Hindlimb muscle (tissue), 1 donor: ENCODE results near the gene GKAP1. TPM values are rescaled to one million over a fixed set of nuclear protein-coding genes. Genes with fewer than 3 reads are reported as not detected.
"Not testable (repeated sequence)": the region's sequence is repeated elsewhere in the genome, so short reads cannot be mapped to it uniquely, and the experiment has no call there.

ENCODE experiments used
- DNase-seq: peaks from one replicate; pipeline ENCODE4 v3.0.0-alpha.2; 2013
- polyA plus RNA-seq: library from polyadenylated mRNA; unstranded; fragments of 120-200 nt; gene quantifications from one replicate; pipeline ENCODE4 v1.2.1, GENCODE V29; 2013; ENCODE audit not compliant: insufficient read length

GKAP1 gene
- polyA plus RNA-seq, 1 donor, result 17.2 TPM

DNA sequence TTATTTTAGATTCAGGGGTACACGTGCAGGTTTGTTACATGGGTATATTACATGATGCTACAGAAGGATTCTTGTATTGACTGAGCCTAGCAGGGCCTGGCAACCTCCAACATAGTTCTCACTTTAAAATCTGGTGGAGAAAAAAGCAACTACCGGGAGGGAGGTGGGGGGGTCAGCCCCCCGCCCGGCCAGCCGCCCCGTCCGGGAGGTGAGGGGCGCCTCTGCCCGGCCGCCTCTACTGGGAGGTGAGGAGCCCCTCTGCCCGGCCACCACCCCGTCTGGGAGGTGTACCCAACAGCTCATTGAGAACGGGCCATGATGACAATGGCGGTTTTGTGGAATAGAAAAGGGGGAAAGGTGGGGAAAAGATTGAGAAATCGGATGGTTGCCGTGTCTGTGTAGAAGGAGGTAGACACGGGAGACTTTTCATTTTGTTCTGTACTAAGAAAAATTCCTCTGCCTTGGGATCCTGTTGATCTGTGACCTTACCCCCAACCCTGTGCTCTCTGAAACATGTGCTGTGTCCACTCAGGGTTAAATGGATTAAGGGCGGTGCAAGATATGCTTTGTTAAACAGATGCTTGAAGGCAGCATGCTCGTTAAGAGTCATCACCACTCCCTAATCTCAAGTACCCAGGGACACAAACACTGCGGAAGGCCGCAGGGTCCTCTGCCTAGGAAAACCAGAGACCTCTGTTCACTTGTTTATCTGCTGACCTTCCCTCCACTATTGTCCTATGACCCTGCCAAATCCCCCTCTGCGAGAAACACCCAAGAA, 88.8 kb downstream of the GKAP1 start:
- DNase-seq, result not testable (repeated sequence)

DNA sequence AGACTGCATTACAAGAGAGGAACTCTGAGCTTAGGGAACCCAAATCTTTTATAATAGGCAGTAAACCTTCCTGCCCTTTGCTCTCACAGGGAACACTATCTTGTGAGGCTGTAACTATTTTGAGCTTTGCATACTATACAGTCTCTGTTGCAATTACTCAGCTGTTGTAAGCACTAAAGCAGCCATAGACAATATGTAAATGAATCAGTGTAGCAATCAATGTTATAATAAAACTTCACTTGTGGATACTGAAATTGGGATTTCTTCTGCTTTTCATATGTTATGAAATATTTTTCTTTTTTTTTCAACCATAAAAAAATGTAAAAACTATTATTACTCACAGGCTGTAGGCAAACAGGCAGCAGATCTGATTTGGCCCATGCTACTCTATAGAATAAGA, 93.1 kb downstream of the GKAP1 start:
- DNase-seq, result no peak

DNA sequence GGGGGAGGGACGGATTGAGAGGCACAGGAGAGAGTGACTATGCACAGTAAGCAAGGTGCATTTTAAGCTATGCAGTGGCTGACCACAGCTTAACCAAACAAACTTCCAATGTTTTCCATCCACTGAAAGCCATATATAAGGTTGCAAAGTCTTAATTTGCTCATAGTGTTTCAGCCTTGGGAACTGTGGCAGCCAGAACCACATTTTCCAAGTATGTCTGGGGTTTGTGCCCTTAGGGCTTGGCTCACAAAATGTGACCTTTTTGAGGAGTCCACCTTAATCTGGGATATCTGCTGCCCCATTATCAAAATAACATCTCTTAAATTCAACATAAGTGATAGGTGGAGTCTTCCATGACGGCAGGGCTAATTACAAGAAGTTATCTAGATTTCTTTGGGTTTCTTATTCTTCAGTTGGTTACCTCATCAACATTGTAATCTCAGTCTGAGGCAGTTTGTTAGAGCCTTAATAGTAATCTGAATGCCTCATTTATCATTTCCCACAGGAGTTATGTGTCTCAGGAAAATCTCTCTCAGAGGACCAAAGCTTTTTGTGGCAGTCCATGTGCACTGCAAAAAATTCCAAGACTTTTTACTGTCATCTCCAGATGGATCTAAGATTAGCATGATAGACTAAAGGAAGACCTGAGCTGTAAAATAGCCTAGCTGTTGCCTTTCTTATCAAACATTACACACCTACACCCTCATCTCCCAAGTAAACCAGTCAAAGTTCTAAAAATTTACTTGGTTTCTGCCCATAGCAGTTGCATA, 94.7 kb downstream of the GKAP1 start:
- no peak for DNase-seq

DNA sequence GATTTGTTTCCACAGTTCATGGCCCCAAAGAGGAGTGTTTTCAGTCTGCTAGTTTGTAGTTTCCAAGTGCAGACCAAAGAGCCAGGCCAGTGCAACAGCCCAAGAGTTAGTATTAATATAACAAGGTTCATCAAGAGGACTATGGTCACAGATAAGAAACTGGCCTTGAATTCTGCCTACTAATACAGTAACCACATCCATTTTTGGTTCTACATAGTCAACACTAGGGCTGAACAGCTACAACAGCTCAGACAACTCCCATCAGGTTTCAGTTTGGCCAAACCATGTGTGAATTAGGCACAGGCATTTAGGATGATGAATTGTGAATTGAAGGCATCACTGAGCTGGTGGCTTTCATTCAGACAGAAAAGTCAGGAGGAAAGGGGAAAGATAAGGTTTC, 96.1 kb downstream of the GKAP1 start:
- DNase-seq, result no peak

DNA sequence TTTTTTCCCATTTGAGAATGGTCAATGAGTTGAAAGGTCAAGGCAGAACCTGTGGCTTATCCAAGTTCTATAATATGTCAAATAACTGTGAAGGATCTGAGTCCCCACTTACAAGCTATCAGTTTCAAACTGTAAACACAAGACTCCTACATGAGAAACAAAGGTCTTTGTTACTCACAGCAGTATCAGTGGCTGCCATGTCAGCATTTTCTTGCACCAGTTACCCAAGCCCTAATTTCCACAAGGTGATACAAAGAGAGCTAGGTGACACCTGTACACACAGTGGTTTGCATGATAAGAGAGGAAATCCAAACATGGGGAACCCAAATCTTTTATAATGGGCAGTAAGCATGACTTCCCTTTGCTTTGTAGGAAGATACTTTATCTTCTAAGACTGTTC, 101.8 kb downstream of the GKAP1 start:
- DNase-seq, result no peak

DNA sequence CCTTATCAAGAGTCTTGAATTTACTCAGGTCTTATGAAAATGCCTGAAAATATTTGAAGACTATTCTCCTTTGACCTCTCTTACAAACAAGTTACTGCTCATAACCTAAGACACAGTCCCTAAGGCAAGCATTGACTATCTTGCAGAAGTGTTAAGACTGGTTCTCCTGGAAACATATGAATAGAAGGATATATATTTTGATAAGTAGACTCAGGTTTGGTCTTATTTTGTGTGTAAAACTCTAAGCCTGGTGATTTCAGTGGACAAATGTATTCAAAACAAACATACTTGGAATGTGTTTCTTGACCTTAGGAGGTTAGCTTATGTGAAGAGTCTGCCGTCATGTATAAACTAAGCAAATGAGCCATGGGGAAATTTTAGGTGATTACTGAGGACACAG, 102.3 kb downstream of the GKAP1 start:
- DNase-seq, result no peak

DNA sequence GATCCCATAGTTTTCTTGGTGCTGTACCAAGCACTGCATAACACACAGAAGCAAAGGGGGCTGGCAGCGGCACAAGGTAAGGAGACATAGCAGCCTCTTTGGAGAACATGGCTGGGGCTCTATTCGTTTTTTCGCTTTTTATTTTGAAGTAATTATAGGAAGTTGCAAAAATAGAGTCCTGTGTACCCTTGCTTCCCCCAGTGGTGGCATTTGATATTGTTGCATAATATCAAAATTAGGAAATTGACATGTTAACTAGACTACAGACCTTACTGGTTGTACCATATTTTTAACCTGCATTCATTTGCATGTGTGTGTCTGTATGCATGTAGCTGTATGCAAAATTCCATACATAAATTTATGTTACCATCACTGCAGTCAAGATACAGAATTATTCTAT, 103.2 kb downstream of the GKAP1 start:
- no peak for DNase-seq

DNA sequence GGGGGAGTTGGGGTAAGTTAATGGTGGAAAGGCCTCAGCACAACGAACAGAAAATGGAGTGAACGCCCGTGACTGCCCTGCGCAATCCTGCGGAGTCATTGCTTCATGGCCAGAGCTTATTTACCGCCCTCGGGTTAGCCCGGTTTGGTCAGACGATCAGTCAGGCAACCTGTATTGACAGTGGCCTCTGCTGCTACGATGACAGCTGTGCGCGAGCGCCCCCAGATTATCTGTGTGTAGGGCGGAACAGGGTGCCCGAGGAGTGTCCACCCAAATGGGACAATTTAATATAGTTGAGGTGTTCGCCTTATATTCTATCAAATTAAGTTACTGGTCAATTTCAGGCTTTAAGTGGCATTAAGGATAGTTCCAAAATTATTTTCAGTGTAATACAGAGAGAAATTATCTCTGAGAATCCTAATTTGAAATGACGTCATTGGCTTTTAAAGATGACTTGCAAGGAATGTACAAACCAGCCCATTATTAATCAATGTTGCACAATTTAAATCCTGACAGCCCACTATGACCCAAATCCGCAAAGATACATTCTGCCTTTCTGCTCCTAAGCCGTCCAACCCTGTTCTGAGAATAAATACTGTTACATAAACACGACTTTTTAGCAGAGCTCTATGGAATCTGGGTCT, 108.9 kb downstream of the GKAP1 start:
- DNase-seq, result peak; percentile 76

DNA sequence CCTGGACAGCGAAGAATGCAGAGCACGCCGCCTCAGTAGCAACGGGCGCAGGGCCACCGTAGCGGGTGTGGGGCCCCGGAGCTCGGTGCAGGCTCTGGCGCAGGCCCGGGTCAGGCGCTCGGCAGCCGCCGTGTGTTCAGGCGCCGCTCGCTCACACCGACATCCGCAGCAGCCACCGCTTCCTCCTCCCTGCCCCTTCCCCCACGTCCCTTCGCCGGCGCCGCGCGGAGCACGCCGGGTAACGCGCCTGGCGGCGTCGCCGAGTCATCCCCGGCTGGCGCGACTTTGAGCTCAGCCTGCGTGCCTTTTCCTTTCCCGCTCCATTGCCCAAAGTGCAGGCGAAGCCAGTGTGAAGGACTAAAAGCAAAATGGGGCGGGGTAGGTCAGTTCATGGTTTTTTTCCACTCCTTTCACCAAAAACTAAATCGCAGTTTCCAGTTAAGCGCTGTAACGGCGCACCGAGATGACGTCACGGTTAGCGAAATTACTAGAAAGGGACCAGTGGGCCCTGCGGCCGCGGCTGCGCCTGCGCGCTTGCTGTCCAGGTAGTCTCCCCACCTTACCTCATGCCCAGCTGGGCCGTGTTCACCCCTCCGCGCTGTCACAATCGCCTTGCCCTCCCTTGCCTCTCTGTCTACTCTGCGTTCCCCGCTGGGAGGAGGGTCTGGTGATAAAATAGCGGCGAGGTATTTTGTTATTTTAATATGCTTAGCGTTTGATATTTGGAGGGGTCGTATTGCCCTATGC, 109.6 kb downstream of the GKAP1 start, which contains the start of gene UBQLN1:
TSS of gene UBQLN1 (minus strand) at position 191 of the 747 bp plus-strand sequence. CDS start 279 bp downstream, outside the sequence.
- DNase-seq, result peak; percentile 97

DNA sequence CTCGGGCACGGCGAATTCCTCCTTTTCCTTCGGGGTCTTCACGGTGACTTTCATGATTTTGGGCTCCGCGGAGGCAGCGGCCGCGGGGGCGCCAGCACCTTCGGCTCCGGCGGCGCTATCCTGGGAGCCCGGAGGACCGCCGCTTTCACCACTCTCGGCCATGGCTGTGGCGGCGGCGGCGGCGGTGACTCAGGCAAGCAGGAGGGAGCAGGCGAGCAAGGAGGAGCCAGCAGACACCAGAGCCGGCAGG, 110.1 kb downstream of the GKAP1 start:
- no peak for DNase-seq

DNA sequence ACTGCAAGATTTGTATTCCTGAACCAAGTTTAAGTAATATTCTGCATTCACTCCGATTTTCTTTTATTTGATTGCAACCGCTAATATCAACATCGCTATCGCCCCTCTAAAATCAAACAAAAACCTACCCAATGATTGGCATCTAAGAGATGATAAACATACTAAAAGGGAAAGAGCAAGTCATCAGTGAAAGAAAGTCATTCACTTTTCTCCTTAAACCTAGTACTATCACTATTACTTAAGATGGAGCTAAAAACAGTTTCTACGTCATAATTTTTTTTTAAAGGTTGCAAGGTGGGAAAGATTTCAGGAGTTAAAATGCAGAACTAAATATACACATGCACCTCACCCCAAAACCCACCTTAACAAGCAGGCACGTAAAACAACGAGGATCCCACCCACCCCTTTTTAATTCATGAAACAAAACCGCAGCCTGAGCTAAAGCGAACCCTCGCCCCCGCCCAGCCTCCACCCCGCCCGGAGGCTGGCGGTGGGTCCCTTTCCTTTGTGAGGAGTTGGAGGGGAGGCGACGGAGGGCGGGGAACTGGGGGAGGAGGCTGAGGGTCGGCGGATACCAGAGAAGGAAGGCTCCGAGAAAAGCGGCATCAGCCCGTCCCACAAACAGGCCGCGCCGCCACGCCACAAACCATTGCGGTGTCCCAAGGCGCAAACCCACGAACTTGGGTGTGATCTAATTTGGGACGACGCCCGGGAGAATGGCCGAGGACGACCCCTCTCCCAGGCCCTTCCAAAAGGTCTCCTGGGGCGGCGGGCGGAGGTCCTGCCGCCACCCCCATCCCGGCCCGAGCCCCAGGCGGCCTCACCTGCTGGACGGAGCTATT, 110.7 kb downstream of the GKAP1 start:
- DNase-seq, result peak; percentile 55

DNA sequence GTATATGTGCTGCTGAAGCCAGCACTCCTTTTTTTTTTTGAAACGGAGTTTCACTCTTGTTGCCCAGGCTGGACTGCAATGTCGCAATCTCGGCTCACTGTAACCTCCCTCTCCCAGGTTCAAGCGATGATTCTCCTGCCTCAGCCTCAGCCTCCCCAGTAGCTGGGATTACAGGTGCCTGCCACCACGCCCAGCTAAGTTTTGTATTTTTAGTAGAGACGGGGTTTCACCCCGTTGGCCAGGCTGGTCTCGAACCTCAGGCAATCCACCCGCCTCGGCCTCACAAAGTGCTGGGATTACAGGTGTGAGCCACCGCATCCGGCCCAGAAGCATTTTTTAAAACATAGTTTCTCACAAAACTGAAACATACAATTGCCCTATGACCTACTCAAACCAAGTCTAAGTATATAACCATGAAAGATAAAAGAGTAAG, 112.3 kb downstream of the GKAP1 start:
- not testable (repeated sequence) for DNase-seq

DNA sequence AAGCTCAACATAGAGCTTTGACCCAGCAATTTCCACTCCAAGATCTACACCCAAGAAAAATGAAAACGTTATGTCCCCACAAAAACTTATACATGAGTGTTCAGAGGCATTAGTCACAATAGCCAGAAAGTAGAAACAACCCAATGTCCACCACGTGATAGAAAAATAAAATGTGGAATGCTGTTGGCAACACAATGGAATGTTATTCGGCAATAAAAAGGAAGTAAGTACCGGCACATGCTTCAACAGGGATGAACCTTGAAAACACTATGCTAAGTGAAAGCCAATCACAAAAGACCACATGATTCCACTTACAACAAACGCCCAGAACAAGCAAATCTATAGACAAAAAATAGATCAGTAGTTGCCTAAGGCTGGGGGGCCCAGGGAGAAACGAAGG, 115.8 kb downstream of the GKAP1 start:
- DNase-seq, result no peak

DNA sequence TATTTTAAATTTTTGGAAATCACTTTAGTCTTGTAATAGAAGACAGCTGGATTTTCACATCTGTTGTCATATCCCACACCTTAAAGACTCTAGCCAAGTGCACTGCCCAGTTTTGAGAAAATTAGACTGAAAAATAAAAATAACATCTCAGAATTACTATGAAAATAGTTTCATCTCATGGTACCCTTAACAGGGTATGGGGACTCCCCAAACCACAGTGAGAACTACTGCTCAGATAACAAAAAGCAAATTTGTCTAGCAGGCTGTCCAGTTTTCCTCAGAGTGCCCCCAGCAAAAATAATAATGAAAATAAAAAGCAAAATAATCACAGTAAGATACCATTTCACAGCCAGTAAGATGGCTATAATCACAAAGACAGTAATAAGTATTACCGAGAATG, 116.3 kb downstream of the GKAP1 start:
- DNase-seq, result no peak

DNA sequence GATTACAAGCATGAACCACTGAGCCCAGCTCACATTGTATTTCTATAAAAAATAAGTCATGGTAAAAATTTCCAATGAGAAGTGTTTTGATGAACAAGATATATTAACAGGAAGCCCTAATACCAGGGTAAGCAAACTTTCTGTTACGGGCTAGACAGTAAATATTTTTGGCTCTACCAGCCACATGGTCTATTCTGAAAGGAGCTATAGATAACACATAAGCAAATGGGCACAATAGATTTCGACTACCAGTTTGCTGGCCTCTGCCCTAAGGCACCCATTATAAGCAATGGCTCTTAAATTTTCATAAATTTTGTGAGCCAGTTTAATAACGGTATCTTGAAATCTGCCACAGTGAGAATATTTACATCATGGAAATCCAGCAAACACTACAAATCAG, 118.0 kb downstream of the GKAP1 start:
- DNase-seq, result no peak

DNA sequence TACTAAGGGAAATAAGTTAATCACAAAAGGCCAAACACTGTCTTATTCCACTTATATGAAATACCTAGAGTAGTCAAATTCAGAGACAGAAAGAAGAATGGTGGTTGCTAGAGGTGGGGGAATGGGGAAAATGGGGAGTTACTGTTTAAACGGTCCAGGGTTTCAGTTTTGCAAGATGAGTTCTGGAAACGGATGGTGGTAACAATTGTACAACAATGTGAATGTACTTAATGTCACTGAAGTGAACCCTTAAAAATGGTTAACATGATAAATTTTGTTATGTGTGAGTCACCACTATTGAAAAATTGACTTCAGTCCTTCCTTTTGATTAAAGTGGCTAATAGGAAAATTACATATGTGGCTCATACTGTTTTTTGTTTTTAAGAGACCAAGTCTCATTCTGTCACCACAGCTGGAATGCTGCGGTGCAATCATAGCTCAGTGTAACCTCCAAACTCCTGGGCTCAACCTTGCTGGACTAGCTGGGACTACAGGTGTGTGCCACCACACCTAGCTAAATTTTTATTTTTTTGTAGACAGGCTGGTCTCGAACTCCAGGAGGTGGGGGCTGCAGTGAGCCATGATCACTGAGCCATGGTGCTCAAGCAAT, 118.5 kb downstream of the GKAP1 start:
- no peak for DNase-seq

DNA sequence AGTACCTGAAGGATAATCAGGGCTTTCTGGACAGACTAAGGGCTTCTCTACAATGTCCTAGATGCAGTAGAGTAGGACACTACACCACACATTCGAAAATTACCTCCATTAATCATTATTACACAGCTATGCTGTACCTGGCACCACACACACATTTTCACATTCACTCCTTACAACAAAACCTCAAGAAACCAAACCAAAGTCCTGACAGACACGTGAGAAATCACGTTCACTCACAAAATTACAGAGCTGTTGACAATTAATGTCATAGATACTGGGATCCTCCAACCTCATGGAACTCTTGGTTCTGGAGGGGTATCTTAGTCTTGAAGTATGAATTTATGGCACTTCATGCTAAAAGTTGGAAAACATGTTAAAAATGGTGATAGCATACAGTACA, 126.1 kb downstream of the GKAP1 start:
- no peak for DNase-seq
